MCF 10A (cell line): ENCODE data around the gene GALNT10. TPM values are rescaled to one million over a fixed set of nuclear protein-coding genes. Genes with fewer than 3 reads are reported as not detected.

ENCODE experiments used
- BruUV-seq: library from RNA; stranded (reverse); fragments of 400-500 nt; replicated peaks from 2 replicates; lab custom pipeline; 2021; lab: Mats Ljungman, UMichigan
- CTCF ChIA-PET: fragments of 300-600 bp; sonication (Branson Sonifier 250); formaldehyde crosslinking; extraction: SDS; loops from one replicate; lab custom pipeline; 2021; ENCODE audit warnings: antibody characterized with exemption, inconsistent platforms; lab: Yijun Ruan, JAX
- POLR2A ChIA-PET: fragments of 300-600, 350-650 bp; sonication (Branson Sonifier 250); formaldehyde crosslinking; extraction: SDS; loops from one replicate; lab custom pipeline; 2020; ENCODE audit warnings: antibody characterized with exemption, inconsistent platforms; lab: Yijun Ruan, JAX
- DNase-seq: peaks from one replicate; pipeline ENCODE4 v3.0.0-alpha.2; 2018; ENCODE audit not compliant: unreplicated experiment
- H3K27ac Mint-ChIP-seq: one replicate; pipeline ENCODE4 v1.8.0; 2022; ENCODE audit warnings: mild to moderate bottlenecking, low read depth, mixed read lengths; ENCODE audit not compliant: unreplicated experiment
- H3K27me3 Mint-ChIP-seq: one replicate; pipeline ENCODE4 v1.8.0; 2022; ENCODE audit warnings: mixed read lengths; ENCODE audit not compliant: insufficient read depth, unreplicated experiment
- H3K36me3 Mint-ChIP-seq: one replicate; pipeline ENCODE4 v1.8.0; 2022; ENCODE audit warnings: mild to moderate bottlenecking, moderate library complexity, mixed read lengths; ENCODE audit not compliant: insufficient read depth, unreplicated experiment
- H3K4me1 Mint-ChIP-seq: one replicate; pipeline ENCODE4 v1.8.0; 2022; ENCODE audit warnings: mixed read lengths; ENCODE audit not compliant: insufficient read depth, unreplicated experiment
- H3K4me3 Mint-ChIP-seq: one replicate; pipeline ENCODE4 v1.8.0; 2022; ENCODE audit warnings: mild to moderate bottlenecking, moderate library complexity, mixed read lengths; ENCODE audit not compliant: unreplicated experiment
- H3K9me3 Mint-ChIP-seq: one replicate; pipeline ENCODE4 v1.8.0; 2022; ENCODE audit warnings: mixed read lengths; ENCODE audit not compliant: unreplicated experiment
- CTCF ChIP-seq: fragments of 200-600 bp; IDR thresholded peaks from one replicate; pipeline ENCODE4 v1.8.0; 2022; ENCODE audit warnings: antibody characterized with exemption, mild to moderate bottlenecking; ENCODE audit not compliant: unreplicated experiment
- intact Hi-C: fragments of 100-400 bp; cut with micrococcal nuclease; formaldehyde crosslinking; loops from 2 replicates; pipeline ENCODE4 v1.14.1; 2022
- total RNA-seq: library from RNA; stranded (reverse); gene quantifications from 2 replicates; pipeline ENCODE4 v1.2.3, GENCODE V29; 2022

The GALNT10 gene
- total RNA-seq, 1 experiment from 2014 or later = 57.4 TPM

GRCh38 chr5:154163327-154164248, 26.9 kb upstream of the GALNT10 start:
- BruUV-seq = no TSS peak
- CTCF ChIA-PET = interaction anchor here (0.6 to 2.6 kb wide), 9 partner anchors 9 to 779 kb away, joined by 3 to 21 read pairs (median 4); no protein-coding TSS in a partner anchor
- peaks cover 12% of the 10 kb centered on the region for H3K4me1 Mint-ChIP-seq

DNA sequence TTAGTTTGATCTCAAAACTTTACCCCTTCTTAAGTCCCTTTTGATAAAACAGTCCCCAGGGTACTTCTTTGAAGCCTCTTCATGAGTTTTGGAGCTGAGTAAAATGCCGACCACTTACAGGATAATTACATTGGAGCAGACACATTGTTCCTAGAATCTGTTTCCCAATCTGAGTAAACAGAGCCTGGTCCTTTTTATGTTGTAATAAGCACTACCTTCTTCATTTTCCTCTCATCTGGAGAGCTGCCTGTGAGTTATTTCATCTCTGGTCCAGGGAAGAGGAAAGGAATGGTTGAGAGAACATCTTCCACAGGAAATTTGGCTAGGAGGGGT, 26.3 kb upstream of the GALNT10 start:
- CTCF ChIA-PET = interaction anchor here (0.6 to 2.6 kb wide), 7 partner anchors 9 to 778 kb away, joined by 3 to 21 read pairs (median 4); no protein-coding TSS in a partner anchor
- Mint-ChIP-seq H3K4me1 (peaks cover 10% of the 10 kb centered on the region), H3K36me3 (no peaks in the 10 kb centered on the region), H3K27ac (no peak overlapping the region), H3K9me3 (no peaks in the 10 kb centered on the region), H3K4me3 (no peak overlapping the region), H3K27me3 (peaks cover 38% of the 10 kb centered on the region)
- BruUV-seq = no TSS peak
- TF ChIP-seq CTCF = no peak
- POLR2A ChIA-PET = interaction anchor here (0.7 kb wide), 1 partner anchor 15 kb away, joined by 3 read pairs; no protein-coding TSS in a partner anchor
- intact Hi-C loops = no loop called here
- DNase-seq = no peak

More at GRCh38 chr5:154163327-154164248, 26.9 kb upstream of the GALNT10 start:
- no peak for TF ChIP-seq CTCF
- POLR2A ChIA-PET = interaction anchor here (0.6 to 0.7 kb wide), 2 partner anchors 15 to 323 kb away, joined by 3 read pairs; no protein-coding TSS in a partner anchor
- DNase-seq = no peak
- Mint-ChIP-seq H3K27ac (no peak overlapping the region), H3K4me3 (no peak overlapping the region), H3K9me3 (no peaks in the 10 kb centered on the region), H3K27me3 (peaks cover 38% of the 10 kb centered on the region), H3K36me3 (no peaks in the 10 kb centered on the region)
- intact Hi-C loops = no loop called here

GRCh38 chr5:154165886-154166285, 24.6 kb upstream of the GALNT10 start:
- intact Hi-C loops = no loop called here
- TF ChIP-seq CTCF = no peak
- BruUV-seq = no TSS peak
- no peak overlapping the region for H3K27ac Mint-ChIP-seq
- H3K27me3 Mint-ChIP-seq = peaks cover 38% of the 10 kb centered on the region
- H3K36me3 Mint-ChIP-seq = no peaks in the 10 kb centered on the region
- DNase-seq = no peak
- H3K4me1 Mint-ChIP-seq = no peaks in the 10 kb centered on the region
- H3K9me3 Mint-ChIP-seq = no peaks in the 10 kb centered on the region
- CTCF ChIA-PET = interaction anchor here (0.6 to 4.1 kb wide), 5 partner anchors 15 to 1032 kb away, joined by 4 to 18 read pairs (median 5); no protein-coding TSS in a partner anchor
- no peak overlapping the region for H3K4me3 Mint-ChIP-seq
- POLR2A ChIA-PET = interaction anchor here (0.8 kb wide), 1 partner anchor 10 kb away, joined by 3 read pairs; no protein-coding TSS in a partner anchor
